Measurements from ENCODE around the gene SEMA4D.

DNA sequence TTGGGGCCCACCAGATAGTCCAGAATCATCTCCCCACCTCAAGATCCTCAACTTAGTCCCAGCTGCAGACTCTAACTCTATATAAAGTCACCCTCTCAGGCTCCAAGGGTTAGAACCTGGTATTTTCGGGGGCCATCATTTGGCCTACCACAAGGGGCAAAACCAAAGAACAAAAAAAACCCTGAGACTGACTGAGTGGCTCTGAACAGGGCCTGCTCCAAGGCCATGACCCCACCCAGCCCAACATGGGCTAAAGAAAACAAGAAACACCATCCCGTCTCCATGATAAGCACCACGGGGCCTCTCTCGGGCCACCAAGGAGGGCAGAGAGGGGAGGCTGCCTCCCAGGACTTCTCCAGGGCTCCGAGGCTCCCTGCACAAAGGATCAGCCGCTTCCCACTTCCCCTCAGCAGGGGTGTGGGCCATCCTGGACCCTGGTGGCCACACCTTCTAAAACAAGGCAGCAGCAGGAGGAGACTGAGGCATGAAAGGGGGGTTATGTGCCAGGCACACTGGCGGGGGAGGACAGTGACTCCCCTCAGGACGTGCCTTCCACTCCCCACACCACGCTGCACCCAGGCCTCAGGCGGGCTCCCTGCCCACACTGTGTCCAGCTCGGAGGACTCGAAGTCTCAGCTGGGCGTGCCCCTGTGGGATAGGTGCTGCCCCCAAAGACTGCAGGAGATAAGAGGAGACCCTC is 51.5 kb downstream of the SEMA4D start:
- no peak for TF ChIP-seq YY1 (IDR thresholded peaks at IDR 0.05; ENCODE audit: insufficient read depth, insufficient read length)
- TF ChIP-seq SUZ12 (IDR thresholded peaks at IDR 0.05; ENCODE audit: extremely low read depth, insufficient read depth, insufficient read length) = no peak

Data from NT2/D1 (cell line).